ENCODE results near the gene LIPJ. TPM values are rescaled to one million over a fixed set of nuclear protein-coding genes. Genes with fewer than 3 reads are reported as not detected.

The LIPJ gene
- total RNA-seq, 1 donor from 2014 or later, result not detected

DNA sequence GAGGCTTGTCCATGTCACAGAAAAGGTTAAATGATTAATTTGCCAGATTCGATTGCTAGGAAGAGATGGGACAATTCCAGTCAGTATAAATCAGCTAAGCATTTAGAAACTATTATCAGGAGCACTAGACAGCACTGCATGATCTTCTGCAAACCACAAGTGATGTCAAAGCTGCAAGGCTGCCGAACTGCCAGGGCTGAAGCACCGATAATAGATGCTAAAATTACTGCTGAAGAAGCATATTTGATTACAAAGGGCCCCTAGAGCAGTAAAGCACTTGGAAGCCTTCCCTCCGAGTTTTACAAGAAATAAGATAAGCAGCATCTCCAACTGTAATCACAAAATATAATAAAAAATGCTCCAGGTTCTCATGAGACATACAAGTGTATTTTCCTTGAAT lies 44.0 kb upstream of the LIPJ start:
- Histone ChIP-seq H3K36me3 (no peaks in the 10 kb centered on the region), H3K27ac (peak overlapping the region; percentile 27), H3K4me1 (peaks cover 12% of the 10 kb centered on the region), H3K9me3 (no peaks in the 10 kb centered on the region), H3K4me3 (no peak overlapping the region), H3K27me3 (no peaks in the 10 kb centered on the region)
- no peak for DNase-seq (ENCODE audit: extremely low spot score in 2 of 2)
- TF ChIP-seq CTCF (IDR thresholded peaks at IDR 0.05) (no peak), POLR2AphosphoS5 (IDR thresholded peaks at IDR 0.05; ENCODE audit: insufficient read depth in 1 of 2, low read depth in 1 of 2) (no peak)
- intact Hi-C loops (cut with DNase I), result no loop called here

DNA sequence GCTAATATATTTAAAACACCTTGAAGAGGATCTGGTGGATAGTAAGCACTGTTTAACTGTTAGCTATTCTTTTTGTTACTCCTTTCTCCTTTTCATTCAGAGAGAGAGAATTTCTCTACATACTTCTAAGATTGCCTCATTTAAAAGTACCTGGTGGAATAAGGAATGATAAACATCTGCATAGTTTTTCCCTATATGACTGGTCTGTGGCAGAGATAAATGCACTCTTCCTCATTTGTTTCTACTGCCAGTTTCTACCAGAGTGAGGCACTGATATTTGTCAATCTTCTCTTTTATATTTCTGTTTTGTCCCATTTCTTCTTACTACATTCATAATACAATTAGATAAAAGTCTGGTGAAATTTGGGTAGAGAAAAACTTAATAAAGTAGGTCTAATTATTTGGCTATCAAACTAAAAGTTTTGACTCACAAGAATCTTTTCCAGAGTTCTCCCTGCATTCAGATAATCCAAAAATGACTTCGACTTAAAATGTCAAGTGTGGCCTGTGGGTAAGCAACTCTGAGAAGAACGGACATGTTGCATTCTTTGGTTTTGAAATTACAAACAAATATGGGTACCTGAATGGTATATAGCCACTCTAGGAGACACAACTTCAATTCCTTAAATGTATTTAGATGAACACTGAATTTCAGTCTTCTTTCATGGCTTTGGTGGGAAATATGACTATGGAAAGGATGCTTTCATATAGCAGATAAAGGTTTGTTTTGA lies 42.3 kb upstream of the LIPJ start:
- Histone ChIP-seq H3K4me3 (no peak overlapping the region), H3K27me3 (no peaks in the 10 kb centered on the region), H3K4me1 (peaks cover 12% of the 10 kb centered on the region), H3K9me3 (no peaks in the 10 kb centered on the region), H3K36me3 (no peaks in the 10 kb centered on the region), H3K27ac (no peak overlapping the region)
- DNase-seq (ENCODE audit: extremely low spot score in 2 of 2), result no peak
- no peak for TF ChIP-seq POLR2AphosphoS5 (IDR thresholded peaks at IDR 0.05; ENCODE audit: insufficient read depth in 1 of 2, low read depth in 1 of 2)
- TF ChIP-seq CTCF (IDR thresholded peaks at IDR 0.05), result no peak
- no peak for TF ChIP-seq POLR2A (IDR thresholded peaks at IDR 0.05)
- intact Hi-C loops (cut with DNase I), result no loop called here

DNA sequence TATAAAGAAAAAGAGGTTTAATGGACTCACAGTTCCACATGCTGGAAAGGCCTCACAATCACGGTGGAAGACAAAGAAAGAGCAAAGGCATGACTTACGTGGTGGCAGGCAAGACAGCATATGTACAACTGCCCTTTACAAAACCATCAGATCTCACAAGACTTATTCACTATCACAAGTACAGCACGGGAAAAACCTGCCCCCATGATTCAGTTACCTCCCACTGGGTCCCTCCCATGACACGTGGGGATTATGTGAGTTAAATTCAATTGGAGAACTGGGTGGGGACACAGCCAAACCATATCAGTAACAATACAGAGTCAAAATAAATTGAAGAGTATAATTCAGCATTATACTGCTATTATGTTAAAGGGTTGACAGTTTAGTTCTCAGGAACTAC lies 41.2 kb upstream of the LIPJ start:
- Histone ChIP-seq H3K4me3 (no peak overlapping the region), H3K4me1 (peaks cover 12% of the 10 kb centered on the region), H3K9me3 (no peaks in the 10 kb centered on the region), H3K36me3 (no peaks in the 10 kb centered on the region), H3K27me3 (no peaks in the 10 kb centered on the region), H3K27ac (no peak overlapping the region)
- no peak for DNase-seq (ENCODE audit: extremely low spot score in 2 of 2)
- no peak for TF ChIP-seq POLR2A (IDR thresholded peaks at IDR 0.05)
- TF ChIP-seq POLR2AphosphoS5 (IDR thresholded peaks at IDR 0.05; ENCODE audit: insufficient read depth in 1 of 2, low read depth in 1 of 2), result no peak
- no peak for TF ChIP-seq CTCF (IDR thresholded peaks at IDR 0.05)
- intact Hi-C loops (cut with DNase I), result no loop called here

DNA sequence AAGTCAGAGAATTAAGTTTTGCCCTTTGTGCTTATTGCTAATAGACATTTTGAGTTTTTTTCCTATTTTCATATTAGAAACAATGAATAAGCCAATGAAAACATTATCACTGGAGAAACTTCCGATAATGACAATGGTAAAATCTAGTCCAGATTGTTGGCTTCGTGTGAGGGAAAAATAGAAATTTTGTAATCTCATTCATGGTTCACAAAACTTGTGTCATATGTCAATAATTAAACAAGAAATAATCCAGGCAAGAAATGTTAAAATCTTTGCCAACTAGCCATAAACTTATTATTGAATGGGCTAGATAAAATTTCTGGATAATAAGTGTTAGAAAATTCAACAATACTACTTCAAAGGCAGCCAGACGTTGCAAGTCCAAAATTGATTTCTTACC lies 40.1 kb upstream of the LIPJ start:
- no peak for DNase-seq (ENCODE audit: extremely low spot score in 2 of 2)
- Histone ChIP-seq H3K27me3 (no peaks in the 10 kb centered on the region), H3K9me3 (no peaks in the 10 kb centered on the region), H3K36me3 (no peaks in the 10 kb centered on the region), H3K4me1 (peaks cover 12% of the 10 kb centered on the region), H3K27ac (no peak overlapping the region), H3K4me3 (no peak overlapping the region)
- intact Hi-C loops (cut with DNase I), result no loop called here
- TF ChIP-seq POLR2A (IDR thresholded peaks at IDR 0.05) (no peak), POLR2AphosphoS5 (IDR thresholded peaks at IDR 0.05; ENCODE audit: insufficient read depth in 1 of 2, low read depth in 1 of 2) (no peak), CTCF (IDR thresholded peaks at IDR 0.05) (no peak)

GRCh38 chr10:88551246-88551645 lies 35.3 kb upstream of the LIPJ start:
- intact Hi-C loops (cut with DNase I), result loop anchor here (10.0 kb wide), 2 partner anchors 146 to 686 kb away; partner anchors contain the start of genes KLLN and PTEN
- no peaks in the 10 kb centered on the region for H3K36me3 ChIP-seq
- TF ChIP-seq CTCF (IDR thresholded peaks at IDR 0.05), result no peak
- TF ChIP-seq POLR2AphosphoS5 (IDR thresholded peaks at IDR 0.05; ENCODE audit: insufficient read depth in 1 of 2, low read depth in 1 of 2), result no peak
- TF ChIP-seq POLR2A (IDR thresholded peaks at IDR 0.05), result no peak
- no peak overlapping the region for H3K4me3 ChIP-seq
- no peak overlapping the region for H3K27ac ChIP-seq
- no peaks in the 10 kb centered on the region for H3K4me1 ChIP-seq
- DNase-seq (ENCODE audit: extremely low spot score in 2 of 2), result no peak
- H3K9me3 ChIP-seq, result no peaks in the 10 kb centered on the region
- H3K27me3 ChIP-seq, result no peaks in the 10 kb centered on the region
